ENCODE measurements around the gene ZDHHC16. TPM values are rescaled to one million over a fixed set of nuclear protein-coding genes. Genes with fewer than 3 reads are reported as not detected.

Gene ZDHHC16
- total RNA-seq, 6 experiments from 2014 or later = 15.8 to 27.0 (median 22.8) TPM

- H3K4me1 ChIP-seq = peaks cover 0 to 3% (median 0%) of the 10 kb centered on the region in 4 donors
- intact Hi-C loops (cut with DNase I) = no loop called here
- ATAC-seq (no peak), DNase-seq (no peak)
- H3K9me3 ChIP-seq = no peaks in the 10 kb centered on the region
- no peaks in the 10 kb centered on the region for H3K36me3 ChIP-seq
- no peak overlapping the region for H3K4me3 ChIP-seq
- no peaks in the 10 kb centered on the region for H3K27me3 ChIP-seq
- WGBS (ENCODE audit: insufficient coverage, low coverage, low lambda C conversion rate, missing lambda C conversion rate) = 67% methylated on average over 1 of the region's 1 CpG
- TF ChIP-seq CTCF (IDR thresholded peaks at IDR 0.05) (no peak), POLR2A (IDR thresholded peaks at IDR 0.05) (no peak)
- H3K27ac ChIP-seq = no peak overlapping the region
Observed at GRCh38 chr10:97505152-97505551, 59.2 kb downstream of the ZDHHC16 start.

GRCh38 chr10:97506199-97506991 is 60.4 kb downstream of the ZDHHC16 start:
- no peak for TF ChIP-seq CTCF (IDR thresholded peaks at IDR 0.05)
- TF ChIP-seq POLR2A (IDR thresholded peaks at IDR 0.05) = no peak
- Histone ChIP-seq H3K27ac (no peak overlapping the region), H3K4me1 (no peaks in the 10 kb centered on the region), H3K4me3 (no peak overlapping the region), H3K36me3 (no peaks in the 10 kb centered on the region), H3K27me3 (no peaks in the 10 kb centered on the region), H3K9me3 (no peaks in the 10 kb centered on the region)
- intact Hi-C loops (cut with DNase I) = no loop called here
- WGBS (ENCODE audit: insufficient coverage, low coverage, low lambda C conversion rate, missing lambda C conversion rate) = no CpG with 5 or more reads among the region's 3 CpGs
- DNase-seq (no peak), ATAC-seq (no peak)

Small RNA genes within 50 kb of the gene (small RNA-seq; reads per million reads assigned to genes)
- gene RF00019 = 0 reads per million in 2 experiments

Other genes starting within 250 kb of the ZDHHC16 start
- gene ARHGAP19, start 153.5 kb upstream of the ZDHHC16 start, total RNA-seq = 1 to 10 TPM; 2.3 to 5.5 (median 3.4) TPM
- gene FRAT1, start 126.9 kb upstream of the ZDHHC16 start, total RNA-seq = 1 to 10 TPM; 3.5 to 8.5 (median 7.4) TPM
- 10 to 100 TPM in 2 of 6 experiments, 1 to 10 TPM in 4; 8.3 to 11.4 (median 9.7) TPM for gene FRAT2, start 111.4 kb upstream of the ZDHHC16 start, total RNA-seq
- gene RRP12, start 44.8 kb upstream of the ZDHHC16 start, total RNA-seq = 10 to 100 TPM in 3 of 6 experiments, 1 to 10 TPM in 3; 6.7 to 23.2 (median 10.2) TPM
- gene PGAM1, start 20.0 kb upstream of the ZDHHC16 start, total RNA-seq = 100 to 1,000 TPM; 100 to 228 (median 162) TPM
- gene EXOSC1, start 169 bp upstream of the ZDHHC16 start, total RNA-seq = 10 to 100 TPM in 5 of 6 experiments, 1 to 10 TPM in 1; 9.2 to 19.1 (median 11.8) TPM
- 10 to 100 TPM; 18.7 to 40.7 (median 20.3) TPM for gene MMS19, start 52.2 kb downstream of the ZDHHC16 start, total RNA-seq
- 1 to 10 TPM; 5.4 to 8.8 (median 7.0) TPM for gene UBTD1, start 52.7 kb downstream of the ZDHHC16 start, total RNA-seq
- gene ANKRD2, start 126.6 kb downstream of the ZDHHC16 start, total RNA-seq = under 1 TPM in 4 of 6 experiments, not detected in 2; 0.28 to 0.81 (median 0.50) TPM
- 10 to 100 TPM; 16.8 to 92.9 (median 36.5) TPM for gene HOGA1, start 138.2 kb downstream of the ZDHHC16 start, total RNA-seq
- gene C10orf62, start 143.5 kb downstream of the ZDHHC16 start, total RNA-seq = 1 to 10 TPM in 5 of 6 experiments, not detected in 1; 1.2 to 4.1 (median 2.2) TPM
- 1 to 10 TPM in 4 of 6 experiments, under 1 TPM in 2; 0.69 to 3.9 (median 1.6) TPM for gene MORN4, start 187.3 kb downstream of the ZDHHC16 start, total RNA-seq
- gene PI4K2A, start 194.5 kb downstream of the ZDHHC16 start, total RNA-seq = 10 to 100 TPM in 3 of 6 experiments, 1 to 10 TPM in 3; 6.2 to 18.1 (median 11.4) TPM
- 10 to 100 TPM; 10.3 to 27.0 (median 20.2) TPM for gene AVPI1, start 241.1 kb downstream of the ZDHHC16 start, total RNA-seq